Astrocyte (in vitro differentiated cells and primary cell): ENCODE results near the gene CLIP2.

Experiments
- EZH2 ChIP-seq: IDR thresholded peaks from 2 replicates; pipeline ENCODE4 v1.6.1; 2012; ENCODE audit warnings: mild to moderate bottlenecking, low read length, inconsistent platforms; ENCODE audit not compliant: insufficient read depth
- TF ChIP-seq, protein P1 (sequence below): IDR thresholded peaks from 2 replicates; pipeline ENCODE4 v1.5.1; 2011; ENCODE audit warnings: low read depth, mild to moderate bottlenecking, inconsistent platforms, low read length, moderate library complexity; ENCODE audit not compliant: insufficient read depth

GRCh38 chr7:74412056-74412455 is 122.8 kb downstream of the CLIP2 start:
- TF ChIP-seq EZH2: no peak
- TF ChIP-seq, protein P1, sequence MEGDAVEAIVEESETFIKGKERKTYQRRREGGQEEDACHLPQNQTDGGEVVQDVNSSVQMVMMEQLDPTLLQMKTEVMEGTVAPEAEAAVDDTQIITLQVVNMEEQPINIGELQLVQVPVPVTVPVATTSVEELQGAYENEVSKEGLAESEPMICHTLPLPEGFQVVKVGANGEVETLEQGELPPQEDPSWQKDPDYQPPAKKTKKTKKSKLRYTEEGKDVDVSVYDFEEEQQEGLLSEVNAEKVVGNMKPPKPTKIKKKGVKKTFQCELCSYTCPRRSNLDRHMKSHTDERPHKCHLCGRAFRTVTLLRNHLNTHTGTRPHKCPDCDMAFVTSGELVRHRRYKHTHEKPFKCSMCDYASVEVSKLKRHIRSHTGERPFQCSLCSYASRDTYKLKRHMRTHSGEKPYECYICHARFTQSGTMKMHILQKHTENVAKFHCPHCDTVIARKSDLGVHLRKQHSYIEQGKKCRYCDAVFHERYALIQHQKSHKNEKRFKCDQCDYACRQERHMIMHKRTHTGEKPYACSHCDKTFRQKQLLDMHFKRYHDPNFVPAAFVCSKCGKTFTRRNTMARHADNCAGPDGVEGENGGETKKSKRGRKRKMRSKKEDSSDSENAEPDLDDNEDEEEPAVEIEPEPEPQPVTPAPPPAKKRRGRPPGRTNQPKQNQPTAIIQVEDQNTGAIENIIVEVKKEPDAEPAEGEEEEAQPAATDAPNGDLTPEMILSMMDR: no peak
